Motor neuron (in vitro differentiated cells): ENCODE measurements around the gene WNT2. TPM values are rescaled to one million over a fixed set of nuclear protein-coding genes. Genes with fewer than 3 reads are reported as not detected.
A peak's percentile ranks its signal among the peaks of the same experiment; 100 is the strongest.

Experiments used
- ATAC-seq, 8 experiments: fragments of 200-7000 bp; cut with Tn5 transposase; replicated peaks in 6 of 8; 2 replicates each; pipeline ENCODE4 v1.8.0; 2021; ENCODE audit warnings: mild to moderate bottlenecking in 8 of 8, moderate library complexity in 8 of 8
- H3K27ac ChIP-seq, 2 donors: fragments of 250-450 bp; sonication (Bioruptor Pico); 2 replicates each; pipeline ENCODE4 v1.9.0; 2021; ENCODE audit warnings: antibody characterized with exemption in 2 of 2, mild to moderate bottlenecking in 2 of 2, moderate library complexity in 1 of 2
- H3K4me1 ChIP-seq, 2 donors: fragments of 250-450 bp; sonication (Bioruptor Pico); replicated peaks in 1 of 2; 2 replicates each; pipeline ENCODE4 v1.6.1; 2021; ENCODE audit warnings: antibody characterized with exemption in 2 of 2, mild to moderate bottlenecking in 2 of 2, moderate library complexity in 1 of 2
- H3K4me3 ChIP-seq, 5 donors: fragments of 250-450 bp; sonication (Bioruptor Pico); 2 replicates each; pipeline ENCODE4 v1.9.0; 2021; ENCODE audit warnings: antibody characterized with exemption in 5 of 5, mild to moderate bottlenecking in 5 of 5, moderate library complexity in 4 of 5
- WGBS, 10 experiments: fragments of 450-650 bp; shearing (Covaris generic); methylation state at CpG; one replicate each; pipeline ENCODE4 v1.0.0; 2022; 5-methylcytosine and 5-hydroxymethylcytosine counted together
- in situ Hi-C, 9 experiments: fragments of 400-800 bp; cut with MboI; loops; one replicate each; pipeline ENCODE4 v1.15.0; 2021; ENCODE audit warnings: low sequenced_read_pairs in 9 of 9, low pct_unique_long_range_greater_than_20kb in 2 of 9; ENCODE audit not compliant: unreplicated experiment in 9 of 9
- total RNA-seq, 8 experiments: library from RNA; unstranded; fragments of 300-600 nt; gene quantifications; 2 replicates each; pipeline versions ENCODE4 v1.2.3 to v1.2.4, GENCODE V29; 2022

The WNT2 gene
- 1 to 10 TPM in 1 of 8 experiments, under 1 TPM in 4, not detected in 3; 0.50 to 1.1 (median 0.63) TPM for total RNA-seq

DNA sequence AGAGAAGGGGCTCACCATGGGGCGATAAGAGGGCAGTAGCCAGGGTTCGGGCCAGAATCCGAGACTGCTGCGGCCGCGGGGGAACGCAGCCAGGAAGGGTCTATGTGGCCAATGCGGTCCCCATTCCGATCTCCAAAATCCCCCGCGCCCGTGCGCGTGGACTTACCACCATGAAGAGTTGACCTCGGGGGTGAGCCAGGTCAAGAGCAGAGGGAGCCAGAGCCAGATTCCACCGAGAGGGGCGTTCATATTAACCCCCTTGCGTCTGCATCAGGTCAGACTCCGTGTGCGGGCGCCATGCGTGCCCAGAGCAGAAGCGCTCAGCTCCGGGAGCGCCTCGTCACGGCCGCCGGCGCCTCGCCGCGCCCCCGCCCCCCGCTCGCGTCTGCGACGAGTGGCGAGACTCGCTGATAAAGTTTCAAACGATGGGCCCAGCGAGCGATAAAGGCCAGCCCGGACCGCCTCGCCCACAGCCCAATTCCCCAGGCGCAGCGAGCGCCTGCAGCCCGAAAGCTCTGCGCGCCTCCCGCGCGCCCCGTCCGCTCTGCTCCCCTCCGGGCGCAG, at the start of gene WNT2:
Gene WNT2 (minus strand): TSS at position 318 of the 564 bp plus-strand sequence. CDS start 69 bp downstream, at position 249.
- Histone ChIP-seq H3K4me1 (peaks cover 0 to 3% of the 10 kb centered on the region in 2 donors), H3K27ac (no peak within 1 kb of the TSS), H3K4me3 (peak within 1 kb of the TSS; percentile 30 to 40 (median 36))
- ATAC-seq, result peak in 6 of 8 experiments; percentile 13 to 47 (median 32)
- WGBS, 10 experiments, result 0 to 7% (median 7%) methylated on average over 2 to 18 of the region's 60 CpGs; no CpG with 5 or more reads in 7 of the 10 experiments
- in situ Hi-C loops, result no loop called here

GRCh38 chr7:117372073-117372472, 49.2 kb upstream of the WNT2 start:
- no peak for ATAC-seq
- in situ Hi-C loops, result no loop called here

DNA sequence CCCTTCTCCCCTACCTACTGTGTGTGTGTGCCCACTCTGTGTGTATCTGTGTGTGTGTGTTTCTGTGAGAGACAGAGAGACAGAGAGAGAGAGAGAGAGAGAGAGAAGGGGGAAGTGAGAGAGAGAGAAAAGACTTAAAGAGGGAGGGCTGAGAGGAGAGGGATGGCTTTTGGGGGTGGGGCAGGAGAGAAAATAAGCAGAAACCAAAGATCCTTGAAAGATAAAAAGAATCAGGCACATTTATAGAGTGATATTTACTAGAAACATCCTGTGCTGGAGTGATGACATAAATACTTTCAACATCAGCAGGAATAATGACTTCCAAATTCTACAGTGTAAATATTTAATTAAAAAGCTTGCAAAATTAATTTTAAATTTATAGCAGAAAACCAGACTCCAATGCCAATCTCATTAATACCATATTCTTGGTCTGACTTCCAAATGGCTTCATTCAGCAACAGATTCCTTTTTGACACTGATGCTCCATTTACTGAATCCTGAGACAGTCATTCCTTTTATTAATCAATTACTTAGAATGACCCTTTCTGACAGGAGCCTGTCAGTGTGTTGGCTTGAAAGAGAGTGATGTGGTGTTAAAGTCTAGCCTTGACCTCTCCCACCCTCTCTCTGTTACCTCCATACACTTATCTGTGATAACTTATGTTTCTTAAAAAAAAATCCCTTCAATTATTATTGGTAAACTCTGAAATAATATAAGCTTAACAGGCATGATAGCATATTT, 41.7 kb upstream of the WNT2 start:
- H3K27ac ChIP-seq, result no peak overlapping the region
- ATAC-seq, result no peak
- in situ Hi-C loops, result no loop called here
- no peak overlapping the region for H3K4me3 ChIP-seq
- H3K4me1 ChIP-seq, result no peaks in the 10 kb centered on the region

More at GRCh38 chr7:117372073-117372472, 49.2 kb upstream of the WNT2 start:
- no peaks in the 10 kb centered on the region for H3K4me1 ChIP-seq
- 80% methylated on average over 1 of the region's 1 CpG; no CpG with 5 or more reads in 9 of the 10 experiments for WGBS, 10 experiments
- no peak overlapping the region for H3K27ac ChIP-seq
- H3K4me3 ChIP-seq, result no peak overlapping the region

DNA sequence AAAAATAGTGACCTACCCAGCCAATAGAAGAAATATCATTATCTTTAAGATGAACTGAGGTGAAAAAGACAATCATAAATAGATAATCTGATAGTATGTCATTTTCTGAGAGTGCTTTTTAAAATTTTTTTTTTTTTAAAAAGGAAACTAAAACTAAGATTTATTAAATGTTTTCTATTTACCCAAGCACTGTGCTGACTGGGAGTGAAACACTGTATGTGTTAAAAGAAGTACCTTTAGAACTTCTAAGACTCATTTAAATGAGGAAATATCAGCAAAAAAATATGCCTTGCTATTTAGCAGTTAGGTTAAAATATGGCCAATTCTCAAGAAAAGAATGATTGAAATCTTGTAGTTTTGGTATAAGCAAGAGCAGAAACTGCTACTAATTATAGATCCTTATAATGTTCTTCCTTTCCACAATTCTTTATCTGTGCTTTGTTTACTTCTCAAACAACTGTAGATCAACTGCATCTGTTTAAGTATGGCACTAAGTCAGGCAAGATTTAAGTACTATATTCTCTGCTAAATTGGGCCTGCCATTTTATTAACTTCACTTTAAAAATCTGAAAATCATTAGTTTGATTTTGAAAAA, 39.5 kb upstream of the WNT2 start:
- in situ Hi-C loops, result no loop called here
- no peak overlapping the region for H3K4me3 ChIP-seq
- no peak for ATAC-seq
- H3K27ac ChIP-seq, result no peak overlapping the region
- H3K4me1 ChIP-seq, result no peaks in the 10 kb centered on the region

DNA sequence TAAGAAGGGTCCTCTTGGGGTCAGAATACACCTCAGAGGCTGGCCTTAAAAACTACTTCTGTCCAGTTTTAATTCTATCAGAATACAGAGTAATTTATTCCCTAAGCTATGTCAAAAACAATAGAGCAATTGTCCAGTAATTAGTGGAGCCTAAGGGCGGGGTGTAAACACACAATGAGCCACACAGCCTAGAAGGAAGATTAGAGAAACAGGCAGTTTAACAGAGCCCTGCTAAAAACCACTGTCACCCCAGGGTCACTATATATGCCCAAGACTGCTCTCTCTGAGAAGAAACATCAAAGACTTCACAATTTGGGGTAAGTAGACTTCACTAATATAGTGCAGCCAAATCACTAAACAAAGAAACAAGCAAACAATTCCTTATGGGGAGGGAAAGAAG, 27.2 kb upstream of the WNT2 start:
- in situ Hi-C loops, result no loop called here
- H3K4me3 ChIP-seq, result no peak overlapping the region
- 20 to 100% (median 83%) methylated on average over 1 of the region's 1 CpG; no CpG with 5 or more reads in 1 of the 10 experiments for WGBS, 10 experiments

GRCh38 chr7:117349570-117349969, 26.7 kb upstream of the WNT2 start:
- Histone ChIP-seq H3K4me3 (no peak overlapping the region), H3K27ac (no peak overlapping the region), H3K4me1 (no peaks in the 10 kb centered on the region)
- WGBS, 10 experiments, result 20 to 89% (median 64%) methylated on average over 1 to 2 of the region's 2 CpGs; no CpG with 5 or more reads in 3 of the 10 experiments
- in situ Hi-C loops, result no loop called here
- peak in 2 of 8 experiments; percentile 19 to 56 for ATAC-seq

More for the DNA sequence above, 27.2 kb upstream of the WNT2 start:
- no peak overlapping the region for H3K27ac ChIP-seq
- H3K4me1 ChIP-seq, result no peaks in the 10 kb centered on the region
- ATAC-seq, result peak in 2 of 8 experiments; percentile 32 to 57

GRCh38 chr7:117347962-117348672, 25.3 kb upstream of the WNT2 start:
- H3K27ac ChIP-seq, result no peak overlapping the region
- in situ Hi-C loops, result no loop called here
- 40 to 100% (median 70%) methylated on average over 1 to 7 of the region's 7 CpGs; no CpG with 5 or more reads in 3 of the 10 experiments for WGBS, 10 experiments

DNA sequence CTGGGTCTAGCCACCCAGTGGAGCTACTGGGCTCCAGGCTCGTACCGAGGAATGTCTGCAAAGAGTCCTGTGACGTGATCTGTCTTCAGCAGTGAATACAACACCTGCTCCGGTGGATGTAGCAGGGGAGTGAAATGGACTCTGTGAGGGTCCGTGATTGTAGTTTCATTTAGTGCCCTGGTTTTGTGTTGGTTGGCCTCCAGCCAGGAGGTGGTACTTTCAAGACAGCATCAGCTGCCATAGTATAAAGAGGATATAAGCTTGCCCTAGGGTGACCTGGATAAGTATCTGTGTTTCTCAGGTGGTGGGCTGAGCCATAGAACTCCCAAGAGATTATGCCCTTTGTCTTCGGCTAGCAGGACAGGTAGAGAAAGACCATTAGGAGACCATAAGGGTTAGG, 24.6 kb upstream of the WNT2 start:
- H3K4me1 ChIP-seq, result no peaks in the 10 kb centered on the region
- in situ Hi-C loops, result no loop called here
- no peak overlapping the region for H3K27ac ChIP-seq
- ATAC-seq, result no peak
- WGBS, 10 experiments, result 33 to 100% (median 61%) methylated on average over 1 to 5 of the region's 6 CpGs; no CpG with 5 or more reads in 4 of the 10 experiments
- H3K4me3 ChIP-seq, result no peak overlapping the region

More at GRCh38 chr7:117347962-117348672, 25.3 kb upstream of the WNT2 start:
- no peak for ATAC-seq
- Histone ChIP-seq H3K4me3 (no peak overlapping the region), H3K4me1 (no peaks in the 10 kb centered on the region)

- no peak overlapping the region for H3K4me3 ChIP-seq
- ATAC-seq, result peak in 1 of 8 experiments; percentile 34
- H3K4me1 ChIP-seq, result no peaks in the 10 kb centered on the region
- H3K27ac ChIP-seq, result no peak overlapping the region
- in situ Hi-C loops, result no loop called here
Measured at GRCh38 chr7:117346161-117346560, 23.3 kb upstream of the WNT2 start.

DNA sequence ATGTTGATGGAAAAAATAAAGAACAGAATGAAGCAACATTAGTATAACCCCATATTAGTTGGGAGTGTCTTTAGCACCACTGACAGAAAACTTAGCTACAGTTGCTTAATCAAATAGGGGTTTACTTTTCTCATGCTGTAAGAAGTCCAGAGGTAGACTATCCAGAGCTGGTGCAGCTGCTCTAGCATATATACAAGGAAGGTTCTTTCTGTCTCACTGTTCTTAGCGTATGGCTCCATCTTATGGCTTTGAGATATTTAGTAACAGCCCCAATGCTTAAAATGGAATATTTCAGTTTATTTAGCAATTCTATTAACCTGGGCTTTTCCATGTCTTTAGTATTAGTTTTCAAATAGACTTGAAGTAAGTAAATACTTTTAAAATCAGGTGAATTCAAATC, 15.2 kb upstream of the WNT2 start:
- 63 to 100% (median 84%) methylated on average over 1 of the region's 1 CpG; no CpG with 5 or more reads in 2 of the 10 experiments for WGBS, 10 experiments
- in situ Hi-C loops, result no loop called here
- no peak overlapping the region for H3K4me3 ChIP-seq
- no peaks in the 10 kb centered on the region for H3K4me1 ChIP-seq
- H3K27ac ChIP-seq, result no peak overlapping the region
- ATAC-seq, result peak in 1 of 8 experiments; percentile 43

DNA sequence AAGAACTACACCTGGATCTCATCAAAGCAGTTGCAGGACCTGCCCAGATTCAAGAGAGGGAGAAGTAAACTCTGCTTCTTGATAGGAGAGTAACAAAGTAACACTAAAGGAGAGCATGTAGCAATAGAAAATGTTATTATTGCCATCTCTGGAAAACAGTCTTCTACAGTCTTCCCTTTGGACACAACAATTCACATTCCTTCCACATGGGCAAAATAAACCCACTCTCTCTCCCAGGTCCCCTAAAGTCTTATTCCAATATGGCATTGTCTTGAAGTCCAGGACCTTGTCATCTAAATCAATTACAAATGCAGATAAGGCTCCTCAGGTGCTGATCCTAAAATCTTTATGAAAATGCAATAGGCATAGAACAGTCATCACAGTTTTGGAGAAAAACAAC, 10.3 kb upstream of the WNT2 start:
- in situ Hi-C loops, result no loop called here
- no peak for ATAC-seq
- no peaks in the 10 kb centered on the region for H3K4me1 ChIP-seq
- H3K27ac ChIP-seq, result no peak overlapping the region
- H3K4me3 ChIP-seq, result no peak overlapping the region

DNA sequence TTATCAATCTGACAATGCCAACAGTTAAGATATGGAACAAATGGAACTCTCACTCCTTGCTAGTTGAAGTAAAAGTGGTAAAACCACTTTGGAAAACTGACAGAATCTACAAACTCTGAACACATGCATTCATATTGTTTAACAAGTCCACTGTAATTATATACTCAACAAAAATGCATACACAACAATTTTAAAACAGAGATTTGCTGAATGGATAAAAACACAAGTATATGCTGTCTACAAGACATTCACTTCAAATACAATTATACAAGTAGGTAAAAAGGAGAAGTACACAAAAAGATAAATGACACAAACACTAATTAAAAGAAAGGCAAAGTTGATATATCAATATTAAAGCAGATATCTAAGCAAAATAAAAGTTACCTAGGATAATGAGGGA, 9.2 kb upstream of the WNT2 start:
- no peak for ATAC-seq
- H3K4me1 ChIP-seq, result no peaks in the 10 kb centered on the region
- in situ Hi-C loops, result no loop called here
- H3K27ac ChIP-seq, result no peak overlapping the region
- H3K4me3 ChIP-seq, result no peak overlapping the region

DNA sequence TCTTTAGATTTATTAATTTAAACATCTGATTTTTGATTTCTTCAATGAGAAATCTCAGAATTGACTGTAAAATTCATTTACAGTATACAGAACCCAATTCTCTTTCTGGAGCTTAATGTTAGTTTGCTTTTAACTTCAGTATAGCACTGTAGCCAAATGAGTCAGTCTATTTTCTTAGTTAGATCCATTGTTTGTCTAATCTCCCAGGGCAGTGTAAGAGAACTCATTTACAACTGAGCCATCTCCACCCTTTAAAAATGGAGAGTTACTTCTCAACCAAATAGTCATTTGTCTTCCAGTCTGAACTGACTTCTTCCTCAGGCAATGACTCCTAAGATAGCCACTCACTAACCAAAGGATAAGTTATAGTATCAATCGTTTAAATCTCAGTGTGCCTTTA, 3.0 kb upstream of the WNT2 start:
- Histone ChIP-seq H3K27ac (no peak overlapping the region), H3K4me1 (peaks cover 0 to 3% of the 10 kb centered on the region in 2 donors), H3K4me3 (no peak overlapping the region)
- peak in 3 of 8 experiments; percentile 17 to 56 (median 21) for ATAC-seq
- in situ Hi-C loops, result no loop called here
- WGBS, 10 experiments, result 9 to 100% (median 67%) methylated on average over 1 of the region's 1 CpG; no CpG with 5 or more reads in 3 of the 10 experiments
